OCI-LY3 (cell line): Measurements from ENCODE around the gene LEO1.

Experiments used
- H2AFZ ChIP-seq: fragments of 200-600, 300-600 bp; shearing (Covaris generic); 2 replicates; pipeline ENCODE4 v1.6.0; 2014; ENCODE audit warnings: antibody characterized with exemption, low read depth, low read length
- H3K27ac ChIP-seq: fragments of 200-600, 300-600 bp; sonication (generic); 2 replicates; pipeline ENCODE4 v1.5.1; 2014; ENCODE audit warnings: mild to moderate bottlenecking, low read length, moderate library complexity, mixed read lengths
- H3K27me3 ChIP-seq: fragments of 200-600, 300-600 bp; sonication (generic); 2 replicates; pipeline ENCODE4 v1.6.1; 2014; ENCODE audit warnings: low read depth, low read length, mixed read lengths
- H3K36me3 ChIP-seq: fragments of 200-600, 300-600 bp; sonication (generic); replicated peaks from 2 replicates; pipeline ENCODE3; 2014; ENCODE audit warnings: low read depth, low read length, mixed read lengths
- H3K4me1 ChIP-seq: fragments of 300-600, 200-600 bp; sonication (generic); 2 replicates; pipeline ENCODE4 v1.6.1; 2014; ENCODE audit warnings: low read length, mixed read lengths
- H3K4me2 ChIP-seq: fragments of 200-600, 300-600 bp; sonication (generic); 2 replicates; pipeline ENCODE4 v1.6.1; 2014; ENCODE audit warnings: low read length, mixed read lengths
- H3K4me3 ChIP-seq: fragments of 300-600, 200-600 bp; sonication (generic); 2 replicates; pipeline ENCODE4 v1.5.1; 2014; ENCODE audit warnings: antibody characterized with exemption, mild to moderate bottlenecking, low read length, moderate library complexity
- H3K79me2 ChIP-seq: fragments of 300-600, 200-600 bp; shearing (Covaris generic); 2 replicates; pipeline ENCODE4 v1.6.1; 2014; ENCODE audit warnings: mild to moderate bottlenecking, low read length, mixed read lengths
- H3K9ac ChIP-seq: fragments of 300-600, 200-600 bp; shearing (Covaris generic); 2 replicates; pipeline ENCODE4 v1.6.0; 2014; ENCODE audit warnings: mild to moderate bottlenecking, low read length, moderate library complexity
- H3K9me3 ChIP-seq: fragments of 200-600, 300-600 bp; shearing (Covaris generic); 2 replicates; pipeline ENCODE4 v1.6.1; 2014; ENCODE audit warnings: low read length, mixed read lengths; ENCODE audit not compliant: insufficient read depth
- H4K20me1 ChIP-seq: fragments of 200-600, 300-600 bp; sonication (generic); 2 replicates; pipeline ENCODE4 v1.6.1; 2016; ENCODE audit warnings: low read length, mixed read lengths; ENCODE audit not compliant: insufficient read depth
- CTCF ChIP-seq: fragments of 200-600, 300-600 bp; sonication (generic); IDR thresholded peaks from 2 replicates; pipeline ENCODE4 v1.5.1; 2014; ENCODE audit warnings: antibody characterized with exemption, low read length, low read depth
- EZH2phosphoT487 ChIP-seq: fragments of 200-600 bp; shearing (Covaris generic); IDR thresholded peaks from 2 replicates; pipeline ENCODE4 v1.6.1; 2018; ENCODE audit warnings: antibody characterized with exemption, mixed run types, low read depth

LEO1 gene

GRCh38 chr15:52002351-52002750 is 30.8 kb upstream of the LEO1 start:
- no peak overlapping the region for H3K4me3 ChIP-seq
- H3K4me2 ChIP-seq, result no peak overlapping the region
- H3K9me3 ChIP-seq, result no peaks in the 10 kb centered on the region; the same call in 1 of the 2 replicates
- no peak overlapping the region for H3K9ac ChIP-seq
- H3K27me3 ChIP-seq, result no peaks in the 10 kb centered on the region
- no peak overlapping the region for H3K27ac ChIP-seq
- 0 out of 2 replicates have a peak, but pooled peaks cover 4% of the 10 kb centered on the region for H3K79me2 ChIP-seq
- peaks cover 4% of the 10 kb centered on the region for H3K36me3 ChIP-seq
- TF ChIP-seq EZH2phosphoT487, result no peak
- TF ChIP-seq CTCF, result no peak
- H2AFZ ChIP-seq, result no peak overlapping the region
- no peaks in the 10 kb centered on the region for H4K20me1 ChIP-seq
- H3K4me1 ChIP-seq, result peaks cover 40% of the 10 kb centered on the region

- H3K4me2 ChIP-seq, result no peak overlapping the region
- H3K9ac ChIP-seq, result no peak overlapping the region
- peaks cover 12% of the 10 kb centered on the region for H3K4me1 ChIP-seq
- H2AFZ ChIP-seq, result no peak overlapping the region
- no peaks in the 10 kb centered on the region for H4K20me1 ChIP-seq
- H3K27me3 ChIP-seq, result no peaks in the 10 kb centered on the region
- H3K9me3 ChIP-seq, result no peaks in the 10 kb centered on the region
- no peak for TF ChIP-seq EZH2phosphoT487
- no peak for TF ChIP-seq CTCF
- no peak overlapping the region for H3K4me3 ChIP-seq
- no peaks in the 10 kb centered on the region for H3K79me2 ChIP-seq
- no peak overlapping the region for H3K27ac ChIP-seq
- H3K36me3 ChIP-seq, result no peaks in the 10 kb centered on the region
Observed at GRCh38 chr15:51992953-51993352, 21.4 kb upstream of the LEO1 start.

- TF ChIP-seq EZH2phosphoT487, result no peak
- no peak for TF ChIP-seq CTCF
- Histone ChIP-seq H3K4me3 (no peak overlapping the region), H3K9me3 (no peaks in the 10 kb centered on the region), H3K79me2 (no peaks in the 10 kb centered on the region), H4K20me1 (no peaks in the 10 kb centered on the region), H2AFZ (no peak overlapping the region), H3K4me1 (peaks cover 12% of the 10 kb centered on the region), H3K36me3 (no peaks in the 10 kb centered on the region), H3K9ac (no peak overlapping the region), H3K27me3 (no peaks in the 10 kb centered on the region), H3K4me2 (no peak overlapping the region), H3K27ac (no peak overlapping the region)
Observed at GRCh38 chr15:51991141-51991540, 19.6 kb upstream of the LEO1 start.

GRCh38 chr15:51982770-51983103 is 11.2 kb upstream of the LEO1 start:
- Histone ChIP-seq H4K20me1 (no peaks in the 10 kb centered on the region), H3K9me3 (no peaks in the 10 kb centered on the region), H3K4me1 (peaks cover 14% of the 10 kb centered on the region), H3K27me3 (no peaks in the 10 kb centered on the region), H2AFZ (peak overlapping the region; percentile 96; the same call in 1 of the 2 replicates), H3K79me2 (no peaks in the 10 kb centered on the region), H3K27ac (no peak overlapping the region), H3K36me3 (no peaks in the 10 kb centered on the region), H3K4me2 (0 out of 2 replicates have a peak overlapping the region, but pooled peaks have one; percentile 98), H3K9ac (no peak overlapping the region), H3K4me3 (no peak overlapping the region)
- no peak for TF ChIP-seq EZH2phosphoT487
- TF ChIP-seq CTCF, result no peak
